Measurements from ENCODE around the gene METTL22.
A peak's percentile ranks its signal among the peaks of the same experiment; 100 is the strongest.

The METTL22 gene

DNA sequence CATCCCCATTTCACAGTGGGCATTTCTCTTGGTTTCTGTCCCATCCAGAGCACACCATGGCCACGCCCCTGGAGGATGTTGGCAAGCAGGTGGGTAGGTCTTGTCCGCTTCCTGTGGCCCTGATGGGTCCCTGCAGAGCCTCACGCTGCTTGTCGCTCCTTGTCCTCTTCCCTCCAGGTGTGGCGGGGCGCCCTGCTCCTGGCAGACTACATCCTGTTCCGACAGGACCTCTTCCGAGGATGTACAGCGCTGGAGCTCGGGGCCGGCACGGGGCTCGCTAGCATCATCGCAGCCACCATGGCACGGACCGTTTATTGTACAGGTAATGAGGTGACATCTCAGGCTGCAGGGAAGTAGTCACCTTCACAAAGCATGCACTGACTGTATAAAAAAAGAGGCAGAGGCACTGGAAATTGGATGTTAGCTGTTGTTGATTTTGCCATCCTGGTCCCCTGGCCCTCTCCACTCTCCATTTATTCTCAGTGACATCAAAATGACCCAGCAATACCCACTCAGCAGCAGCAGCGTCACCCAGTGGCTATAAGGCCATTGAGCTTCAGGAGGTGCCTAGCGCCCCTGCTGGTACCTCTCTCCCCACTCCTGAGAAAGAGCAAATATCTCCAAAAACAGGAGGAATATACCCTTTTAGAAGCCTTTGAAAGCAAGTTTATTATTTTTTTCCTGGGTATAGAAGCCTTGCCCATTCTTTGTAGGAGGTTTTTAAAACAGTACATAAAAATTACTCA is 13.7 kb downstream of the METTL22 start:
- no peak overlapping the region for H3K27ac ChIP-seq (ENCODE audit: poor library complexity, severe bottlenecking)
- H3K4me1 ChIP-seq (ENCODE audit: insufficient read depth, poor library complexity, severe bottlenecking) = no peaks in the 10 kb centered on the region
- DNase-seq (ENCODE audit: low spot score) (no peak), ATAC-seq (ENCODE audit: low read depth) (peak; percentile 48; the same call in 1 of the 3 replicates)
- TF ChIP-seq, protein P1, sequence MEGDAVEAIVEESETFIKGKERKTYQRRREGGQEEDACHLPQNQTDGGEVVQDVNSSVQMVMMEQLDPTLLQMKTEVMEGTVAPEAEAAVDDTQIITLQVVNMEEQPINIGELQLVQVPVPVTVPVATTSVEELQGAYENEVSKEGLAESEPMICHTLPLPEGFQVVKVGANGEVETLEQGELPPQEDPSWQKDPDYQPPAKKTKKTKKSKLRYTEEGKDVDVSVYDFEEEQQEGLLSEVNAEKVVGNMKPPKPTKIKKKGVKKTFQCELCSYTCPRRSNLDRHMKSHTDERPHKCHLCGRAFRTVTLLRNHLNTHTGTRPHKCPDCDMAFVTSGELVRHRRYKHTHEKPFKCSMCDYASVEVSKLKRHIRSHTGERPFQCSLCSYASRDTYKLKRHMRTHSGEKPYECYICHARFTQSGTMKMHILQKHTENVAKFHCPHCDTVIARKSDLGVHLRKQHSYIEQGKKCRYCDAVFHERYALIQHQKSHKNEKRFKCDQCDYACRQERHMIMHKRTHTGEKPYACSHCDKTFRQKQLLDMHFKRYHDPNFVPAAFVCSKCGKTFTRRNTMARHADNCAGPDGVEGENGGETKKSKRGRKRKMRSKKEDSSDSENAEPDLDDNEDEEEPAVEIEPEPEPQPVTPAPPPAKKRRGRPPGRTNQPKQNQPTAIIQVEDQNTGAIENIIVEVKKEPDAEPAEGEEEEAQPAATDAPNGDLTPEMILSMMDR (IDR thresholded peaks at IDR 0.05; ENCODE audit: poor library complexity, severe bottlenecking) = peak; percentile 68
- H3K36me3 ChIP-seq (ENCODE audit: low read depth) = peaks cover 87% of the 10 kb centered on the region
- no peaks in the 10 kb centered on the region for H3K9me3 ChIP-seq (ENCODE audit: severe bottlenecking)
- no peaks in the 10 kb centered on the region for H3K27me3 ChIP-seq (ENCODE audit: insufficient read depth, poor library complexity, severe bottlenecking)
- H3K4me3 ChIP-seq (ENCODE audit: severe bottlenecking) = no peak overlapping the region

DNA sequence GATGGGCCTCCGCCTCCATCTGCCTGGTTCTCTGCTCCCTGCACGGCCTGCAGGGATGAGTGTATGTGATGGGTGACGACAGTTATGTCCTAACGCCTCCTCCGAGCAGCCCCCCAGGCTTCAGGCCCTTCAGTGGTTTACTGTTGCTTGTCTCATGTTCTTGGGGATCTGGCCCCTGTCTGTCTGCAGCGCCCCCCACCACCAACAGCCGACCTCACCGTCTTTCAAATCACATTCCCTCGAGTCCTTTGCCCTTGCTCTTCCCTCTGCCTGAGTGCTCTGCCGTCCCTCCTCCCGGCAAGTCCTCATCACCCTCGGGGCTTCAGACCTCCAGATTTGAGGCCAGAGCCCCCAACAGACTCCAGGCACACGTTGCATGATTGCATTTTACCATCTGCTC is 18.2 kb downstream of the METTL22 start:
- Histone ChIP-seq H3K36me3 (ENCODE audit: low read depth) (peaks cover 89% of the 10 kb centered on the region), H3K27me3 (ENCODE audit: insufficient read depth, poor library complexity, severe bottlenecking) (no peaks in the 10 kb centered on the region), H3K27ac (ENCODE audit: poor library complexity, severe bottlenecking) (no peak overlapping the region), H3K4me1 (ENCODE audit: insufficient read depth, poor library complexity, severe bottlenecking) (no peaks in the 10 kb centered on the region), H3K4me3 (ENCODE audit: severe bottlenecking) (no peak overlapping the region), H3K9me3 (ENCODE audit: severe bottlenecking) (no peaks in the 10 kb centered on the region)
- DNase-seq (ENCODE audit: low spot score) (no peak), ATAC-seq (ENCODE audit: low read depth) (no peak)
- TF ChIP-seq, protein P1 (IDR thresholded peaks at IDR 0.05; ENCODE audit: poor library complexity, severe bottlenecking) = no peak

DNA sequence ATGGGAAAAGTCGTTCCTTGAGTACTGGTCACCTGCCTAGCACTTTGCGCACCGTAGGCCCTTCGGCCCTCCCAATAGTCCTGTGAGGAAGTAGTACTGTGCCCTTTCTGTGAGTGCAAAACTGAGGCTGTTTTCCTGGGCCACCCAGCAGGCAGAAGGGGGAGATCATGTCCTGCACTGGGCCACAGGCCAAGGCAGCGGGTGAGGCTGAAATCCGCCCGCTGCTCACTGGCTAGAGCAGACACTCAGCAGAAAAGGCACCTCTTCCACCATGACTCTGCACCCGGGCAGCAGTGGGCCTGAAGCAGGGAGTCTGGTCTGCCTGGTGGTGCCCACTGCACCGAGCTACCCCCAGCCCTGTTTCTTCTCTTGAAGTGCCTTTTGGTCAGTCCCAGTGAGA is 20.2 kb downstream of the METTL22 start:
- ATAC-seq (ENCODE audit: low read depth) = no peak
- Histone ChIP-seq H3K27ac (ENCODE audit: poor library complexity, severe bottlenecking) (no peak overlapping the region), H3K4me1 (ENCODE audit: insufficient read depth, poor library complexity, severe bottlenecking) (peaks cover 3% of the 10 kb centered on the region), H3K27me3 (ENCODE audit: insufficient read depth, poor library complexity, severe bottlenecking) (no peaks in the 10 kb centered on the region), H3K4me3 (ENCODE audit: severe bottlenecking) (no peak overlapping the region), H3K9me3 (ENCODE audit: severe bottlenecking) (no peaks in the 10 kb centered on the region), H3K36me3 (ENCODE audit: low read depth) (peaks cover 86% of the 10 kb centered on the region)
- TF ChIP-seq, protein P1 (IDR thresholded peaks at IDR 0.05; ENCODE audit: poor library complexity, severe bottlenecking) = no peak
- no peak for DNase-seq (ENCODE audit: low spot score)

DNA sequence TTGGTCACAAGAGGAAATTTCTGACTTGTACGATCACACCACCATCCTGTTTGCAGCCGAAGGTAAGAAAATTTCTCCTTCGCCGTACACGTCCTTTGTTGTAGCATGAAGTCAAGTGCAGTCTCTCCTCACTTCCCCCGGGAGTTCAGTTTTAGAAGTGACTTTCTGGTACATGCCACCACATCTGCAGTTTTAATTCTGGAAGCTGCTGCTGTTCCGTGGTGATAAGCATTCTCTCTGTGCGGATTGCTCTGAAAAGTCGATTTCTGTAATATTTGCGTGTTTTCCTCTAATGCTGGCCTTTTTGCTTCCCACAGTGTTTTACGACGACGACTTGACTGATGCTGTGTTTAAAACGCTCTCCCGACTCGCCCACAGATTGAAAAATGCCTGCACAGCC is 20.6 kb downstream of the METTL22 start:
- DNase-seq (ENCODE audit: low spot score) = no peak
- no peaks in the 10 kb centered on the region for H3K9me3 ChIP-seq (ENCODE audit: severe bottlenecking)
- no peak overlapping the region for H3K4me3 ChIP-seq (ENCODE audit: severe bottlenecking)
- peaks cover 86% of the 10 kb centered on the region for H3K36me3 ChIP-seq (ENCODE audit: low read depth)
- H3K27me3 ChIP-seq (ENCODE audit: insufficient read depth, poor library complexity, severe bottlenecking) = no peaks in the 10 kb centered on the region
- TF ChIP-seq, protein P1 (IDR thresholded peaks at IDR 0.05; ENCODE audit: poor library complexity, severe bottlenecking) = no peak
- no peak overlapping the region for H3K27ac ChIP-seq (ENCODE audit: poor library complexity, severe bottlenecking)
- peaks cover 3% of the 10 kb centered on the region for H3K4me1 ChIP-seq (ENCODE audit: insufficient read depth, poor library complexity, severe bottlenecking)
- ATAC-seq (ENCODE audit: low read depth) = no peak
